Measurements from ENCODE around the gene FOXA3. TPM values are rescaled to one million over a fixed set of nuclear protein-coding genes. Genes with fewer than 3 reads are reported as not detected.

Gene FOXA3
- total and polyA plus RNA-seq, 2 experiments from 2014 or later = 11.1 to 17.5 TPM

DNA sequence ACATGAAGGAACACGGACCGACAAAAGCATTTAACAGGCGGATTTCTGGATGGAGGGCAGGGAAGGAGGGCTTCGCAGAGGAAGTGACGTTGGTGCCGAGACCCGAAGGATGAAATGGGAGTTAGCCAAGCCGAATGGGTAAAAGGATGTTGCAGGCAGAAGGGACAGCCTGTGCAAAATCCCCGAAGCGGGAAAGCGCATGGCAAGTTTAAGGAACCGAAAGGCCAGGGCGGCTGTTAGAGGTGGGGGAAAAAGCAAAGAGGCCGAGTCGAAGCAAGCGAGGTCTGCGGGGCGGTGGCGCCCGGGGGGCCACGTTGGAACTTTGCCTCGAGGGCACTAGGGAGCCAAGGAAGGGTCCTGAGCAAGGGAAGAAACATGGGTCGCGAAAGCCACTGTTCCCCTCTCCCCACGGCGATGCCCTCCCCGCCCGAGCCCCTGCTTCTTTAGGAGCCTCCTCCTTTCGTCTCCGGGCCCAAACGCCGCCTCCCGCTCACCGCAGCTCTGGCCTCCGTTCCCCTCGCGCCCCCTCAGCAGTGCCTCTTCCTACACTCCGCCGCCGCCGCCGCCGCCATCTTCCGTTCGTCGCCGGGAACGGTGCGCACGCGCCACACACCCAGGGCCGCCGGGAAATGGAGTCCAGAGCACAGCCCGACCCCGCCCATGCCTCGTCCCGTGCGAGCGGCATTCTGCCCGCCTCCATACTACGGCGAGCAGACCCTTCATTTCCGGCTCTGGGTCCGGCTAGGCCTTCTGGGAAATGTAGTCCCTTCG lies 1.4 kb upstream of the FOXA3 start, which contains the start of gene SYMPK:
Gene SYMPK, minus strand, starts transcription at position 584 of the 771 bp plus-strand sequence. CDS start 8,652 bp downstream, outside the sequence.
- peak within 1 kb of the TSS; percentile 96 for H3K4me2 ChIP-seq
- Mint-ChIP-seq H3K27ac (peak within 1 kb of the TSS; percentile 99), H3K9me3 (no peaks in the 10 kb centered on the region), H3K36me3 (ENCODE audit: low read depth) (peaks cover 30% of the 10 kb centered on the region), H3K4me1 (peaks cover 33% of the 10 kb centered on the region), H3K4me3 (peak within 1 kb of the TSS; percentile 95), H3K27me3 (ENCODE audit: insufficient read depth, low read depth, poor library complexity) (peaks cover 32% of the 10 kb centered on the region)
- H3K36me3 ChIP-seq (ENCODE audit: insufficient read depth) = peaks cover 9% of the 10 kb centered on the region; the same call in 1 of the 2 replicates
- peak; percentile 99 for DNase-seq (ENCODE audit: low spot score)
- H3K27me3 ChIP-seq (ENCODE audit: insufficient read depth) = no peaks in the 10 kb centered on the region
- ATAC-seq = peak; percentile 86
- H4K20me1 ChIP-seq (replicated peaks; ENCODE audit: insufficient read depth) = peaks cover 19% of the 10 kb centered on the region; the same call in 1 of the 2 replicates
- no peak for TF ChIP-seq JUNB (IDR thresholded peaks at IDR 0.05; ENCODE audit: unreplicated experiment)
- TF ChIP-seq POLR2AphosphoS5 (IDR thresholded peaks at IDR 0.05; ENCODE audit: low read depth) = peak; percentile 67
- TF ChIP-seq, protein P1, sequence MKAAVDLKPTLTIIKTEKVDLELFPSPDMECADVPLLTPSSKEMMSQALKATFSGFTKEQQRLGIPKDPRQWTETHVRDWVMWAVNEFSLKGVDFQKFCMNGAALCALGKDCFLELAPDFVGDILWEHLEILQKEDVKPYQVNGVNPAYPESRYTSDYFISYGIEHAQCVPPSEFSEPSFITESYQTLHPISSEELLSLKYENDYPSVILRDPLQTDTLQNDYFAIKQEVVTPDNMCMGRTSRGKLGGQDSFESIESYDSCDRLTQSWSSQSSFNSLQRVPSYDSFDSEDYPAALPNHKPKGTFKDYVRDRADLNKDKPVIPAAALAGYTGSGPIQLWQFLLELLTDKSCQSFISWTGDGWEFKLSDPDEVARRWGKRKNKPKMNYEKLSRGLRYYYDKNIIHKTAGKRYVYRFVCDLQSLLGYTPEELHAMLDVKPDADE (IDR thresholded peaks at IDR 0.05) = peak; percentile 100
- TF ChIP-seq CREB1 (CRISPR knock-in tag; IDR thresholded peaks at IDR 0.05; ENCODE audit: low read depth) = peak; percentile 82
- peak within 1 kb of the TSS; percentile 63 for H3K4me3 ChIP-seq
- no peaks in the 10 kb centered on the region for H3K9me2 ChIP-seq (ENCODE audit: insufficient read depth)
- peak within 1 kb of the TSS; percentile 81 for H2AFZ ChIP-seq
- H3K27ac ChIP-seq (ENCODE audit: low read depth) = peak within 1 kb of the TSS; percentile 93
- 0 out of 2 replicates have a peak, but pooled peaks cover 9% of the 10 kb centered on the region for H3F3A ChIP-seq (replicated peaks; ENCODE audit: low read depth)
- peaks cover 29% of the 10 kb centered on the region for H3K4me1 ChIP-seq (ENCODE audit: insufficient read depth)
- H3K79me2 ChIP-seq (replicated peaks; ENCODE audit: insufficient read depth) = peaks cover 77% of the 10 kb centered on the region

DNA sequence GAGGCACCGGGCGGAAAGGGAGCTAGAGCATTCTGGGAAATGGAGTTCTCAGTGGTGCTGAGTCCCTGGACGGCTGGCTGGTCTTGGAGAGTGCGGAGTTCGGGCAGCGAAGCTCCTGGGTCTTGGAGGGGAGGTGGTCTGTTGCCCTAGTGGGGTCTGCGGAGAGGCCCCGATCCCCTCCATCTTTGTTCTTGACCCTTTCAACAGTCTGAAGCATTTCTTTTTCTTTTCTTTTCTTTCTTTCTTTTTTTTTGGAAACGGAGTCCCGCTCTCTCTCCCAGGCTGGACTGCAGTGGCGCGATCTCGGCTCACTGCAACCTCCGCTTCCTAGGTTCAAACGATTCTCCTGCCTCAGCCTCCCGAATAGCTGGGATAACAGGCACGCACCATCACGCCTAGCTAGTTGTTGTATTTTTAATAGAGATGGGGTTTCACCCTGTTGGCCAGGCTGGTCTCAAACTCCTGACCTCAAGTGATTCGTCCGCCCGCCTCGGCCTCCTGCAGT lies 739 bp upstream of the FOXA3 start:
- Histone ChIP-seq H2AFZ (peak overlapping the region; percentile 81), H4K20me1 (replicated peaks; ENCODE audit: insufficient read depth) (peaks cover 13% of the 10 kb centered on the region; the same call in 1 of the 2 replicates), H3K79me2 (replicated peaks; ENCODE audit: insufficient read depth) (peaks cover 76% of the 10 kb centered on the region), H3K9me2 (ENCODE audit: insufficient read depth) (no peaks in the 10 kb centered on the region), H3K4me3 (peak overlapping the region; percentile 63), H3K4me1 (ENCODE audit: insufficient read depth) (peaks cover 29% of the 10 kb centered on the region), H3K27me3 (ENCODE audit: insufficient read depth) (no peaks in the 10 kb centered on the region), H3K36me3 (ENCODE audit: insufficient read depth) (peaks cover 9% of the 10 kb centered on the region; the same call in 1 of the 2 replicates), H3K4me2 (peak overlapping the region; percentile 96), H3K27ac (ENCODE audit: low read depth) (no peak overlapping the region), H3F3A (replicated peaks; ENCODE audit: low read depth) (0 out of 2 replicates have a peak, but pooled peaks cover 9% of the 10 kb centered on the region)
- Mint-ChIP-seq H3K27me3 (ENCODE audit: insufficient read depth, low read depth, poor library complexity) (peaks cover 30% of the 10 kb centered on the region), H3K9me3 (no peaks in the 10 kb centered on the region), H3K36me3 (ENCODE audit: low read depth) (peaks cover 24% of the 10 kb centered on the region), H3K4me1 (peaks cover 36% of the 10 kb centered on the region), H3K4me3 (peak overlapping the region; percentile 95), H3K27ac (no peak overlapping the region; the same call in 1 of the 2 replicates)
- TF ChIP-seq ZNF114 (CRISPR knock-in tag; IDR thresholded peaks at IDR 0.05) (no peak), POLR2AphosphoS5 (IDR thresholded peaks at IDR 0.05; ENCODE audit: low read depth) (peak; percentile 32; the same call in 1 of the 2 replicates)
- ATAC-seq (no peak), DNase-seq (ENCODE audit: low spot score) (no peak)

DNA sequence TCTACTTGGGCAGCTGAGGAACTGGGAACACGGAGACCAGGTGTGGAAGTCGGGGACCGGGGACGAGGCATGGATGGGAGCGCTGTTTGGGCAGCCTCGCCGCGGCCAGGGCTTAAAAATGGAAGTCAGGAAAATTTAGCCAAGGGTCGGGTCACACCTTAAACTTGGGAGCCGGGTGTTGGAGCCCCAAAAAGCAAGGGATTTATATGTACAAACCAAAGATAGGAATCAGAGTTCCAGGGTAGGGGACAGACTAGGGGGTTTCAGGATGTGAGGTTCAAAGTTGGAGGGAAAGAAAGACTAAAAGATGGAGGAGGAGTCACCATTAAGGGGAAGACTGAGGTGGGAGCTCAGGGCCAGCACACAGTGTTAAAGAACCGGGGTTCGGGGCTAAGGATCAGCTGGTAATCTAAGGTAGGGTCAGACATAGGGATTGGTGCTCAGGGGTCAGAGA lies 530 bp downstream of the FOXA3 start:
- H4K20me1 ChIP-seq (replicated peaks; ENCODE audit: insufficient read depth) = peaks cover 13% of the 10 kb centered on the region; the same call in 1 of the 2 replicates
- DNase-seq (ENCODE audit: low spot score) (no peak), ATAC-seq (no peak)
- H3K4me3 ChIP-seq = peak overlapping the region; percentile 63
- H3K36me3 Mint-ChIP-seq (ENCODE audit: low read depth) = peaks cover 14% of the 10 kb centered on the region
- H3F3A ChIP-seq (replicated peaks; ENCODE audit: low read depth) = 0 out of 2 replicates have a peak, but pooled peaks cover 3% of the 10 kb centered on the region
- H3K79me2 ChIP-seq (replicated peaks; ENCODE audit: insufficient read depth) = peaks cover 74% of the 10 kb centered on the region
- no peaks in the 10 kb centered on the region for H3K9me3 Mint-ChIP-seq
- H3K9me2 ChIP-seq (ENCODE audit: insufficient read depth) = no peaks in the 10 kb centered on the region
- H3K27ac ChIP-seq (ENCODE audit: low read depth) = 0 out of 2 replicates have a peak overlapping the region, but pooled peaks have one; percentile 80
- peak overlapping the region; percentile 80 for H2AFZ ChIP-seq
- H3K27ac Mint-ChIP-seq = peak overlapping the region; percentile 92
- H3K36me3 ChIP-seq (ENCODE audit: insufficient read depth) = 0 out of 2 replicates have a peak, but pooled peaks cover under 1% of the 10 kb centered on the region
- H3K4me1 Mint-ChIP-seq = peaks cover 36% of the 10 kb centered on the region
- no peaks in the 10 kb centered on the region for H3K27me3 ChIP-seq (ENCODE audit: insufficient read depth)
- H3K4me3 Mint-ChIP-seq = peak overlapping the region; percentile 95
- peaks cover 30% of the 10 kb centered on the region for H3K27me3 Mint-ChIP-seq (ENCODE audit: insufficient read depth, low read depth, poor library complexity)
- peak overlapping the region; percentile 96 for H3K4me2 ChIP-seq
- peaks cover 29% of the 10 kb centered on the region for H3K4me1 ChIP-seq (ENCODE audit: insufficient read depth)
- no peak for TF ChIP-seq CREB1 (CRISPR knock-in tag; IDR thresholded peaks at IDR 0.05; ENCODE audit: low read depth)
- TF ChIP-seq, protein P2, sequence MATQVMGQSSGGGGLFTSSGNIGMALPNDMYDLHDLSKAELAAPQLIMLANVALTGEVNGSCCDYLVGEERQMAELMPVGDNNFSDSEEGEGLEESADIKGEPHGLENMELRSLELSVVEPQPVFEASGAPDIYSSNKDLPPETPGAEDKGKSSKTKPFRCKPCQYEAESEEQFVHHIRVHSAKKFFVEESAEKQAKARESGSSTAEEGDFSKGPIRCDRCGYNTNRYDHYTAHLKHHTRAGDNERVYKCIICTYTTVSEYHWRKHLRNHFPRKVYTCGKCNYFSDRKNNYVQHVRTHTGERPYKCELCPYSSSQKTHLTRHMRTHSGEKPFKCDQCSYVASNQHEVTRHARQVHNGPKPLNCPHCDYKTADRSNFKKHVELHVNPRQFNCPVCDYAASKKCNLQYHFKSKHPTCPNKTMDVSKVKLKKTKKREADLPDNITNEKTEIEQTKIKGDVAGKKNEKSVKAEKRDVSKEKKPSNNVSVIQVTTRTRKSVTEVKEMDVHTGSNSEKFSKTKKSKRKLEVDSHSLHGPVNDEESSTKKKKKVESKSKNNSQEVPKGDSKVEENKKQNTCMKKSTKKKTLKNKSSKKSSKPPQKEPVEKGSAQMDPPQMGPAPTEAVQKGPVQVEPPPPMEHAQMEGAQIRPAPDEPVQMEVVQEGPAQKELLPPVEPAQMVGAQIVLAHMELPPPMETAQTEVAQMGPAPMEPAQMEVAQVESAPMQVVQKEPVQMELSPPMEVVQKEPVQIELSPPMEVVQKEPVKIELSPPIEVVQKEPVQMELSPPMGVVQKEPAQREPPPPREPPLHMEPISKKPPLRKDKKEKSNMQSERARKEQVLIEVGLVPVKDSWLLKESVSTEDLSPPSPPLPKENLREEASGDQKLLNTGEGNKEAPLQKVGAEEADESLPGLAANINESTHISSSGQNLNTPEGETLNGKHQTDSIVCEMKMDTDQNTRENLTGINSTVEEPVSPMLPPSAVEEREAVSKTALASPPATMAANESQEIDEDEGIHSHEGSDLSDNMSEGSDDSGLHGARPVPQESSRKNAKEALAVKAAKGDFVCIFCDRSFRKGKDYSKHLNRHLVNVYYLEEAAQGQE (IDR thresholded peaks at IDR 0.05; ENCODE audit: unreplicated experiment) = no peak
- no peak for TF ChIP-seq POLR2AphosphoS5 (IDR thresholded peaks at IDR 0.05; ENCODE audit: low read depth)
- no peak for TF ChIP-seq ZNF331 (CRISPR knock-in tag; IDR thresholded peaks at IDR 0.05; ENCODE audit: low read depth)
- TF ChIP-seq STAT1 (IDR thresholded peaks at IDR 0.05; ENCODE audit: unreplicated experiment) = no peak
- TF ChIP-seq, protein P3, sequence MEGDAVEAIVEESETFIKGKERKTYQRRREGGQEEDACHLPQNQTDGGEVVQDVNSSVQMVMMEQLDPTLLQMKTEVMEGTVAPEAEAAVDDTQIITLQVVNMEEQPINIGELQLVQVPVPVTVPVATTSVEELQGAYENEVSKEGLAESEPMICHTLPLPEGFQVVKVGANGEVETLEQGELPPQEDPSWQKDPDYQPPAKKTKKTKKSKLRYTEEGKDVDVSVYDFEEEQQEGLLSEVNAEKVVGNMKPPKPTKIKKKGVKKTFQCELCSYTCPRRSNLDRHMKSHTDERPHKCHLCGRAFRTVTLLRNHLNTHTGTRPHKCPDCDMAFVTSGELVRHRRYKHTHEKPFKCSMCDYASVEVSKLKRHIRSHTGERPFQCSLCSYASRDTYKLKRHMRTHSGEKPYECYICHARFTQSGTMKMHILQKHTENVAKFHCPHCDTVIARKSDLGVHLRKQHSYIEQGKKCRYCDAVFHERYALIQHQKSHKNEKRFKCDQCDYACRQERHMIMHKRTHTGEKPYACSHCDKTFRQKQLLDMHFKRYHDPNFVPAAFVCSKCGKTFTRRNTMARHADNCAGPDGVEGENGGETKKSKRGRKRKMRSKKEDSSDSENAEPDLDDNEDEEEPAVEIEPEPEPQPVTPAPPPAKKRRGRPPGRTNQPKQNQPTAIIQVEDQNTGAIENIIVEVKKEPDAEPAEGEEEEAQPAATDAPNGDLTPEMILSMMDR (conservative IDR thresholded peaks at IDR 0.05; ENCODE audit: low read depth in 2 of 2) = no peak
- TF ChIP-seq EZH2phosphoT487 (IDR thresholded peaks at IDR 0.05; ENCODE audit: unreplicated experiment) = no peak
- TF ChIP-seq ZNF114 (CRISPR knock-in tag; IDR thresholded peaks at IDR 0.05) = no peak
